ENCODE results near the gene PER1. TPM values are rescaled to one million over a fixed set of nuclear protein-coding genes. Genes with fewer than 3 reads are reported as not detected.

PER1 gene
- total RNA-seq, 1 experiment from 2014 or later = 17.1 TPM

DNA sequence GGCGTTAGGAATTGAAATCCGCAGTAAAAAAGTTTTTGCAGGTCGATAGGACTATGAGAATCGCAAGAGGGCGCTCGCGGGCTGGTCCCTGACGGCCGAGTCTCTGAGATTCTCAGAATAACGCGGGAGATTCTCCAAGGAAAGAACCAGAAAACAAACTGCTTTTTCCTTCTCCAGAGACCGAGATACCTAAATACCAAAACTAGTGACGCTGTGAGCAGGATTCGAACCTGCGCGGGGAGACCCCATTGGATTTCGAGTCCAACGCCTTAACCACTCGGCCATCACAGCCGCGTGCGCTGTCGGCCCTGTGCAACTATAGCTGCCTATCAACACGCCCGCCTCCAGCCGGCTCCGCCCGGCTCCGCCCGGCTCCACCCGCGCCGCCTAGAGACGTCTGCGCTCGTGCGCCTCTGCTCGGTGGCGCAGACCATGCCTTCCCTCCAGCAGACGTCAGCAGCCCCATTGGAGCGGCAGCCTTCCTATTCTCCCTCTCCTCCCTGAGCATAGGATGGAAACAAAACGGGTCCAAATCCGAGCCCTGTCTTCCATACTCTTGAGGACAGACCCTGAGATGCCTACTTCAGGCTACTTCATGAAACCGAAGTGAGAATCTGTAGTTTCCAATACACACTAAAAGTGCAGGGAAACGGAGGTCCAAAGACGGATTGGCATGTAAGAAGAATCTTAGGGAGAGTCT lies 13.4 kb downstream of the PER1 start:
- Histone ChIP-seq H3K36me3 (ENCODE audit: control insufficient read depth, insufficient read depth, low read length) (no peaks in the 10 kb centered on the region), H3K4me3 (ENCODE audit: low read depth in 2 of 2, low read length in 2 of 2) (peak overlapping the region; percentile 65 to 92), H3K27me3 (ENCODE audit: control insufficient read depth, insufficient read depth, low read length) (no peaks in the 10 kb centered on the region), H3K27ac (ENCODE audit: low read length) (peak overlapping the region; percentile 85), H3K4me1 (ENCODE audit: control insufficient read depth, insufficient read depth, low read length) (no peaks in the 10 kb centered on the region), H3K9me3 (ENCODE audit: control insufficient read depth, insufficient read depth, low read depth, low read length) (no peaks in the 10 kb centered on the region)
- ChIA-PET CTCF (no interaction called here), POLR2A (no interaction called here)
- intact Hi-C loops (cut with micrococcal nuclease; ENCODE audit: unreplicated experiment) = no loop called here
- DNase-seq (ENCODE audit: low read depth, low spot score) (peak; percentile 98), ATAC-seq (peak; percentile 94)
- BruUV-seq (replicated peaks) = no TSS peak
- TF ChIP-seq SIN3A (IDR thresholded peaks at IDR 0.05; ENCODE audit: borderline replicate concordance, insufficient read depth, low read depth, low read length) = no peak
- TF ChIP-seq, protein P1, sequence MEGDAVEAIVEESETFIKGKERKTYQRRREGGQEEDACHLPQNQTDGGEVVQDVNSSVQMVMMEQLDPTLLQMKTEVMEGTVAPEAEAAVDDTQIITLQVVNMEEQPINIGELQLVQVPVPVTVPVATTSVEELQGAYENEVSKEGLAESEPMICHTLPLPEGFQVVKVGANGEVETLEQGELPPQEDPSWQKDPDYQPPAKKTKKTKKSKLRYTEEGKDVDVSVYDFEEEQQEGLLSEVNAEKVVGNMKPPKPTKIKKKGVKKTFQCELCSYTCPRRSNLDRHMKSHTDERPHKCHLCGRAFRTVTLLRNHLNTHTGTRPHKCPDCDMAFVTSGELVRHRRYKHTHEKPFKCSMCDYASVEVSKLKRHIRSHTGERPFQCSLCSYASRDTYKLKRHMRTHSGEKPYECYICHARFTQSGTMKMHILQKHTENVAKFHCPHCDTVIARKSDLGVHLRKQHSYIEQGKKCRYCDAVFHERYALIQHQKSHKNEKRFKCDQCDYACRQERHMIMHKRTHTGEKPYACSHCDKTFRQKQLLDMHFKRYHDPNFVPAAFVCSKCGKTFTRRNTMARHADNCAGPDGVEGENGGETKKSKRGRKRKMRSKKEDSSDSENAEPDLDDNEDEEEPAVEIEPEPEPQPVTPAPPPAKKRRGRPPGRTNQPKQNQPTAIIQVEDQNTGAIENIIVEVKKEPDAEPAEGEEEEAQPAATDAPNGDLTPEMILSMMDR (IDR thresholded peaks at IDR 0.05) = peak; percentile 94
- peak; percentile 72; the same call in 1 of the 2 replicates for TF ChIP-seq POLR2AphosphoS5 (IDR thresholded peaks at IDR 0.05; ENCODE audit: low read depth, low read length)
- TF ChIP-seq TCF7L2 (IDR thresholded peaks at IDR 0.05; ENCODE audit: low read depth, low read length) = no peak
- TF ChIP-seq, protein P2, sequence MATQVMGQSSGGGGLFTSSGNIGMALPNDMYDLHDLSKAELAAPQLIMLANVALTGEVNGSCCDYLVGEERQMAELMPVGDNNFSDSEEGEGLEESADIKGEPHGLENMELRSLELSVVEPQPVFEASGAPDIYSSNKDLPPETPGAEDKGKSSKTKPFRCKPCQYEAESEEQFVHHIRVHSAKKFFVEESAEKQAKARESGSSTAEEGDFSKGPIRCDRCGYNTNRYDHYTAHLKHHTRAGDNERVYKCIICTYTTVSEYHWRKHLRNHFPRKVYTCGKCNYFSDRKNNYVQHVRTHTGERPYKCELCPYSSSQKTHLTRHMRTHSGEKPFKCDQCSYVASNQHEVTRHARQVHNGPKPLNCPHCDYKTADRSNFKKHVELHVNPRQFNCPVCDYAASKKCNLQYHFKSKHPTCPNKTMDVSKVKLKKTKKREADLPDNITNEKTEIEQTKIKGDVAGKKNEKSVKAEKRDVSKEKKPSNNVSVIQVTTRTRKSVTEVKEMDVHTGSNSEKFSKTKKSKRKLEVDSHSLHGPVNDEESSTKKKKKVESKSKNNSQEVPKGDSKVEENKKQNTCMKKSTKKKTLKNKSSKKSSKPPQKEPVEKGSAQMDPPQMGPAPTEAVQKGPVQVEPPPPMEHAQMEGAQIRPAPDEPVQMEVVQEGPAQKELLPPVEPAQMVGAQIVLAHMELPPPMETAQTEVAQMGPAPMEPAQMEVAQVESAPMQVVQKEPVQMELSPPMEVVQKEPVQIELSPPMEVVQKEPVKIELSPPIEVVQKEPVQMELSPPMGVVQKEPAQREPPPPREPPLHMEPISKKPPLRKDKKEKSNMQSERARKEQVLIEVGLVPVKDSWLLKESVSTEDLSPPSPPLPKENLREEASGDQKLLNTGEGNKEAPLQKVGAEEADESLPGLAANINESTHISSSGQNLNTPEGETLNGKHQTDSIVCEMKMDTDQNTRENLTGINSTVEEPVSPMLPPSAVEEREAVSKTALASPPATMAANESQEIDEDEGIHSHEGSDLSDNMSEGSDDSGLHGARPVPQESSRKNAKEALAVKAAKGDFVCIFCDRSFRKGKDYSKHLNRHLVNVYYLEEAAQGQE (IDR thresholded peaks at IDR 0.05; ENCODE audit: insufficient read depth in 1 of 2, low read depth in 2 of 2, low read length in 1 of 2) = peak in 1 of 2 experiments; percentile 32; a peak in 1 of 4 replicates
- in situ Hi-C loops (cut with HindIII; ENCODE audit: low pct_unique_long_range_greater_than_20kb, low sequenced_read_pairs) = no loop called here

DNA sequence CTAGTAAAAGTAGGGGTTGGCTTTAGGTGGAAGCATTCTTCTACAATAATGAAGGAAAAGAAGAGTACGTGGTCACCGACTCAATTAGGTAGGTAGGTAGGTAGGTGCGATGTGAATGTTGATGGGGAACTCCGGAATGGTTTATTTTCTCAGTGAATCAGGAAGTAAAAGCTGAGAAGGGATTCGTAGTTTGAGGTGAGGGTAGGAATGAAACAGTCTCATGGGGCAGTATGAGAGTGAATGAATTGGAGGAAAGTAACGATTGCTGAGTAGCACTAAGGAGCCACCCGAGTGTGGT lies 13.9 kb downstream of the PER1 start:
- H3K36me3 ChIP-seq (ENCODE audit: control insufficient read depth, insufficient read depth, low read length) = no peaks in the 10 kb centered on the region
- peak overlapping the region; percentile 54 to 83 for H3K4me3 ChIP-seq (ENCODE audit: low read depth in 2 of 2, low read length in 2 of 2)
- no peak for DNase-seq (ENCODE audit: low read depth, low spot score)
- no peaks in the 10 kb centered on the region for H3K9me3 ChIP-seq (ENCODE audit: control insufficient read depth, insufficient read depth, low read depth, low read length)
- no peaks in the 10 kb centered on the region; the same call in 1 of the 2 replicates for H3K4me1 ChIP-seq (ENCODE audit: control insufficient read depth, insufficient read depth, low read length)
- ChIA-PET CTCF (interaction anchor here (0.9 kb wide), 1 partner anchor 19 kb away, joined by 7 read pairs; no protein-coding TSS in a partner anchor), POLR2A (interaction anchor here (0.5 to 1.1 kb wide), 3 partner anchors 19 to 60 kb away, joined by 3 to 7 read pairs (median 3); no protein-coding TSS in a partner anchor)
- peak overlapping the region; percentile 81 for H3K27ac ChIP-seq (ENCODE audit: low read length)
- intact Hi-C loops (cut with micrococcal nuclease; ENCODE audit: unreplicated experiment) (no loop called here), in situ Hi-C loops (cut with HindIII; ENCODE audit: low pct_unique_long_range_greater_than_20kb, low sequenced_read_pairs) (no loop called here)
- H3K27me3 ChIP-seq (ENCODE audit: control insufficient read depth, insufficient read depth, low read length) = no peaks in the 10 kb centered on the region
- no peak; the same call in 1 of the 2 replicates for ATAC-seq
- BruUV-seq (replicated peaks) = no TSS peak
- no peak for TF ChIP-seq TCF7L2 (IDR thresholded peaks at IDR 0.05; ENCODE audit: low read depth, low read length)
- no peak for TF ChIP-seq POLR2AphosphoS5 (IDR thresholded peaks at IDR 0.05; ENCODE audit: low read depth, low read length)
- TF ChIP-seq, protein P2 (IDR thresholded peaks at IDR 0.05; ENCODE audit: insufficient read depth in 1 of 2, low read depth in 2 of 2, low read length in 1 of 2) = no peak
- TF ChIP-seq, protein P1 (IDR thresholded peaks at IDR 0.05) = no peak
- TF ChIP-seq SIN3A (IDR thresholded peaks at IDR 0.05; ENCODE audit: borderline replicate concordance, insufficient read depth, low read depth, low read length) = no peak

Measured in Panc1 (cell line).